Measurements from ENCODE around the gene KIAA1549. TPM values are rescaled to one million over a fixed set of nuclear protein-coding genes. Genes with fewer than 3 reads are reported as not detected.
A peak's percentile ranks its signal among the peaks of the same experiment; 100 is the strongest.

Gene KIAA1549
- total RNA-seq, 4 donors from 2014 or later: 0.83 to 2.1 (median 1.5) TPM

DNA sequence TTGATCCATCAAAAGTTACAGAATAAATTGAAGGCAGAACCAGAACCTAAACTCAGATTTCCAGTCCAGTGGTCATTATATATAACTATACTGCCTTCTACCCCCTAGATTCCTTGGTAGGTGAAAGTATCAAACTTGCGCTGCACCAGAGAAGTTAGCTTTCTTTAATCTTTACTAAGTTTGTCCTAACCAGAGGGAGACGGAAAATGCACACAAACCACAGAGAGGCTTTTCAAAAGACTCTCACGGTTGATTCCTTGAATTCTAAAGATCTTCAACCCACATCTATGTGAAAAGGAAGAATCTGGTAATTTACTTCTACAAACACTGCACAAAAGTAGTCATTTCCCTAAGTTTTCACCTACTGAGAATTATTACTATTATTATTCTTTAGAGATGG, 18.2 kb upstream of the KIAA1549 start:
- 77% methylated on average over 3 of the region's 3 CpGs for WGBS
- H3K9me3 ChIP-seq: no peaks in the 10 kb centered on the region
- H3K27me3 ChIP-seq: no peaks in the 10 kb centered on the region
- H3K4me1 ChIP-seq: no peaks in the 10 kb centered on the region
- no peaks in the 10 kb centered on the region for H3K36me3 ChIP-seq
- TF ChIP-seq EP300 (IDR thresholded peaks at IDR 0.05) (no peak), POLR2AphosphoS5 (IDR thresholded peaks at IDR 0.05) (no peak), POLR2A (IDR thresholded peaks at IDR 0.05) (no peak), CTCF (IDR thresholded peaks at IDR 0.05) (no peak)
- H3K27ac ChIP-seq: no peak overlapping the region
- no peak for DNase-seq (ENCODE audit: low spot score in 2 of 2)
- no peak overlapping the region for H3K4me3 ChIP-seq

DNA sequence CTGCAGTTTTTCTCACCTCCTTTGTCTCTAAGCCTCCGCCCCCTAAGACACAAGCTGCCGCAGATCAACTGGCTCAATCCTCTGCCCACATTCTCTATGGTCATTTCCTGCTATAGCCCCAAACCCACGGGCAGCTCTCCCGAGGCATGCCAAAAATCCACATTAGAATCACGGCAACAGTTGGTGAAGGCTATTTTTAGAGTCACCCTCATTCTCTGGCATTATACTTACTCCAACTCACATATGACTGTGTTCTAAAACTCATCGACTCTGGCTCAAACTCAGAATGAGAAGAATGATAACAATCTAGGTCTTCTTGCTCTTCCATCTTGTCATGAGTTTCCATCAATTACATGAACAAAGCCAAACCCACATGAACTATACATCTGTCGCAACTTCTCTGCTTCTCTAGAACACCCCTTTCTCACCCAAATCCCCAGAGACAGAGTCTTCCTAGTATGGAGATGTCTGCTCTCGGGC, 10.9 kb upstream of the KIAA1549 start:
- Histone ChIP-seq H3K27me3 (peaks cover 2% of the 10 kb centered on the region), H3K9me3 (no peaks in the 10 kb centered on the region), H3K36me3 (no peaks in the 10 kb centered on the region), H3K4me1 (no peaks in the 10 kb centered on the region), H3K27ac (no peak overlapping the region), H3K4me3 (no peak overlapping the region)
- no peak for DNase-seq (ENCODE audit: low spot score in 2 of 2)
- 78% methylated on average over 8 of the region's 8 CpGs for WGBS
- TF ChIP-seq POLR2AphosphoS5 (IDR thresholded peaks at IDR 0.05) (no peak), POLR2A (IDR thresholded peaks at IDR 0.05) (no peak)

- peaks cover 2% of the 10 kb centered on the region for H3K27me3 ChIP-seq
- H3K4me1 ChIP-seq: no peaks in the 10 kb centered on the region
- TF ChIP-seq CTCF (IDR thresholded peaks at IDR 0.05) (no peak), POLR2AphosphoS5 (IDR thresholded peaks at IDR 0.05) (no peak), EP300 (IDR thresholded peaks at IDR 0.05) (no peak), POLR2A (IDR thresholded peaks at IDR 0.05) (no peak)
- H3K9me3 ChIP-seq: no peaks in the 10 kb centered on the region
- 100% methylated on average over 1 of the region's 1 CpG for WGBS
- H3K36me3 ChIP-seq: no peaks in the 10 kb centered on the region
- H3K4me3 ChIP-seq: no peak overlapping the region
- no peak overlapping the region for H3K27ac ChIP-seq
- DNase-seq (ENCODE audit: low spot score in 2 of 2): no peak
These were observed 6.5 kb upstream of the KIAA1549 start for GRCh38 chr7:138987686-138988085.

DNA sequence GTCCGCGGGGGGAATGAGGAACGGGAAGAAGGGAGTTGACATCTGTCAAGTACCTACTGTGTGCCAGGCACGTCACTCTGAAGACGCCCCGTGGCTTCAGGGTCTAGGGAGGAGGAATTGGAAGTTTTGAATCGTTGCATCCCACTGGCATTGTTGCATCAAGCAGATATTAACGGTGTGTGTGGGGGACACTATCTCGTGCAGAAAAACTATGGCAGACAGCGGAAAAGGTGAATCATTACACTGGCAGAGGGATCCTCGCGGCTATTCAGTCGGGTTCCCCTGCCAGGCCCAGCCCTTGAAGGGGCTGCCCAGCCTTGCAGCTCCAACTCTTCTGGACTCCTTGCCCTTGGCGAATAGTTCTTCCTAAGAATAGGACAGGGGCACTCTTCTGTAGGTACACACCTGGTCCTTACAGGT, 1.0 kb upstream of the KIAA1549 start:
- Histone ChIP-seq H3K4me1 (peaks cover 19% of the 10 kb centered on the region), H3K9me3 (no peaks in the 10 kb centered on the region), H3K4me3 (peak overlapping the region; percentile 59), H3K36me3 (no peaks in the 10 kb centered on the region), H3K27ac (no peak overlapping the region), H3K27me3 (peaks cover 9% of the 10 kb centered on the region)
- TF ChIP-seq POLR2A (IDR thresholded peaks at IDR 0.05) (no peak), EP300 (IDR thresholded peaks at IDR 0.05) (no peak), POLR2AphosphoS5 (IDR thresholded peaks at IDR 0.05) (no peak), CTCF (IDR thresholded peaks at IDR 0.05) (no peak)
- no peak for DNase-seq (ENCODE audit: low spot score in 2 of 2)
- 21% methylated on average over 14 of the region's 14 CpGs for WGBS

DNA sequence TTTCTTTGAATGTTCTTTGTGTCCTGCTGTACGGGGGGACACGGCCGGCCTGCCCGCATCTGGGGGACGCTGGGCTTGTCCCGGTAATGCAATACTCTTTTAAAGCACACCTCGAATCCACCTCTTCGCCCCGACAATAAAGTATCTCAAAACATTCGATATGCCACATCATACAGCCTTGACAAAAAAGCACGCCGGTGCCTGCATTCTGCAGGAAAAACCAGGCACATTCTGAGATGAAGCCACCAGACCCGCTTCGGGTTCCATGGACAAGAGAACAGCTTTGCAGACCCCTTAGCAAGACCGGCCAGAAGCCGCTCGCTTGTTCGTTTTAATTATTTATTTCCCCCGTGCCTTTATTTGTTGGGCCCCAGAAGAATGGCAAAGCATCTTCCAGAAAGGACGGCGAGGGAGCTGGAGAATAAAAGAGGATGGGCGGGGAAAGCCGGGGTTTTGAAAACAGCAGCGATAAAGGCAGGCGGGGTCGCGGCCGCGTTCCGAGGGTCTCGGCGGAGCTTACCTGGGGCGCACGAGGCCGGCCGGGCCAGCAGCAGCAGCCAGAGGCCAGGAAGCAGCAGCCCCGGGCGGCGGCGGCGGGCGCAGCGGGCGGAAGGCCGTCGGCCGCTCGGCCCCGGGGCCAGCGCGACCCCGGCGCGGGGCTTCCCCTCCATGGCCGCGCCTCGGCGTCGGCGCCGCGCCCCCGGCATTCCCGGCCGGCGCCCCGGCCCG, 462 bp downstream of the KIAA1549 start:
- H3K4me3 ChIP-seq: peak overlapping the region; percentile 59
- peak overlapping the region; percentile 45 for H3K27ac ChIP-seq
- H3K4me1 ChIP-seq: peaks cover 19% of the 10 kb centered on the region
- H3K36me3 ChIP-seq: no peaks in the 10 kb centered on the region
- DNase-seq (ENCODE audit: low spot score in 2 of 2): no peak
- whole genome bisulfite sequencing: 1% methylated on average over 41 of the region's 68 CpGs
- no peak for TF ChIP-seq POLR2A (IDR thresholded peaks at IDR 0.05)
- no peak for TF ChIP-seq EP300 (IDR thresholded peaks at IDR 0.05)
- TF ChIP-seq CTCF (IDR thresholded peaks at IDR 0.05): no peak
- no peak for TF ChIP-seq POLR2AphosphoS5 (IDR thresholded peaks at IDR 0.05)
- peaks cover 9% of the 10 kb centered on the region for H3K27me3 ChIP-seq
- H3K9me3 ChIP-seq: no peaks in the 10 kb centered on the region

Measured in suprapubic skin (tissue), 4 donors.